Urinary bladder (tissue), 2 donors: ENCODE data around the gene CYP4F11. TPM values are rescaled to one million over a fixed set of nuclear protein-coding genes. Genes with fewer than 3 reads are reported as not detected.

Experiments used
- polyA plus RNA-seq: library from polyadenylated mRNA; stranded (reverse); fragments of 200-250 nt; gene quantifications from one replicate; pipeline ENCODE4 v1.2.3, GENCODE V29; 2013
- small RNA-seq: library from RNA; depleted of rRNA; stranded (forward); fragments of <200 nt; gene quantifications from one replicate; pipeline ENCODE3, GENCODE V24; 2014
- total RNA-seq: library from RNA; depleted of rRNA; stranded (reverse); fragments of >200 nt; gene quantifications from one replicate; pipeline ENCODE4 v1.2.3, GENCODE V29; 2014
- donor health status: healthy.

The CYP4F11 gene
- total and polyA plus RNA-seq, 2 donors, result 0.67 to 1.0 TPM

Small RNA genes lying within 50 kb of the gene (small RNA-seq; reads per million reads assigned to genes)
- not detected for gene CYP4F36P

Other genes starting within 250 kb of the CYP4F11 start
- gene OR10H2, start 206.5 kb downstream of the CYP4F11 start, total RNA-seq, result not detected
- not detected for gene OR10H2, start 206.5 kb downstream of the CYP4F11 start, polyA plus RNA-seq
- gene OR10H3, start 196.5 kb downstream of the CYP4F11 start, total RNA-seq, result not detected
- not detected for gene OR10H3, start 196.5 kb downstream of the CYP4F11 start, polyA plus RNA-seq
- gene OR10H5, start 146.9 kb downstream of the CYP4F11 start, total RNA-seq, result not detected
- 0.01 TPM for gene OR10H5, start 146.9 kb downstream of the CYP4F11 start, polyA plus RNA-seq
- 0.05 TPM for gene OR10H1, start 118.9 kb downstream of the CYP4F11 start, total RNA-seq
- gene OR10H1, start 118.9 kb downstream of the CYP4F11 start, polyA plus RNA-seq, result not detected
- not detected for gene CYP4F2, start 36.5 kb downstream of the CYP4F11 start, total RNA-seq
- 0.18 TPM for gene CYP4F2, start 36.5 kb downstream of the CYP4F11 start, polyA plus RNA-seq
- not detected for gene OR10H4, start 14.5 kb upstream of the CYP4F11 start, total RNA-seq
- not detected for gene OR10H4, start 14.5 kb upstream of the CYP4F11 start, polyA plus RNA-seq
- 438 TPM for gene TPM4, start 142.0 kb upstream of the CYP4F11 start, total RNA-seq
- gene TPM4, start 142.0 kb upstream of the CYP4F11 start, polyA plus RNA-seq, result 424 TPM
- 69.5 TPM for gene RAB8A, start 177.4 kb upstream of the CYP4F11 start, total RNA-seq
- gene RAB8A, start 177.4 kb upstream of the CYP4F11 start, polyA plus RNA-seq, result 43.6 TPM
- 2.4 TPM for gene HSH2D, start 209.2 kb upstream of the CYP4F11 start, total RNA-seq
- 1.9 TPM for gene HSH2D, start 209.2 kb upstream of the CYP4F11 start, polyA plus RNA-seq
- gene CIB3, start 239.0 kb upstream of the CYP4F11 start, total RNA-seq, result not detected
- gene CIB3, start 239.0 kb upstream of the CYP4F11 start, polyA plus RNA-seq, result not detected